ENCODE measurements around the gene NME2.

Gene NME2

DNA sequence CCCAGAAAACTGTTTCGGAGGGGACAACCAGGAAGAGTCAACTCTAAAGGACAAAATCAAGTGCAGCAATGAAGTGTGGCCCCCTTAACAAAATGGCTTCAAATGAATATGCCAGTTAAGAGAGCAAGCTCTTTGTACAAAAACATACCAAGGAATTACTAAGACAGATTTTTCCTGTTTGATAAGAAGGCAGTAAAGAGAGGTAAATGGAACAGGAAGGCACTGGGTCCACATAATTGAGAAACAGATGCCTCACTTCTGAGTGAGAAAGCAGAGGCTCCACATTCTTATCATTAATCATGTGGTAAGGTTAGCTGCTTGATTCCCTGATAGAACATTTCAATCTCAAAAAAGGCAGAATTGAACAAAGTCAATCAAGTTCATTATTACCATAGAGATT is 48.7 kb downstream of the NME2 start:
- peak; percentile 22 for DNase-seq

- no peak for DNase-seq
These were observed 51.7 kb downstream of the NME2 start for GRCh38 chr17:51217946-51218345.

GRCh38 chr17:51221322-51221721 is 55.1 kb downstream of the NME2 start:
- no peak for DNase-seq

Measured in NCI-H226 (cell line).